Fibroblast of skin of abdomen (primary cell): ENCODE measurements around the gene IBA57.
"Not testable (repeated sequence)": the region's sequence is repeated elsewhere in the genome, so short reads cannot be mapped to it uniquely, and the experiment has no call there.

ENCODE experiments used
- DNase-seq: peaks from one replicate; pipeline ENCODE4 v3.0.0-alpha.2; 2013

The IBA57 gene

GRCh38 chr1:228213917-228214808 lies 48.6 kb downstream of the IBA57 start:
- DNase-seq: no peak

GRCh38 chr1:228214921-228215662 lies 49.5 kb downstream of the IBA57 start:
- DNase-seq: no peak

- DNase-seq: no peak
These were observed 50.1 kb downstream of the IBA57 start for GRCh38 chr1:228215663-228216116.

- DNase-seq: no peak
These were observed 51.0 kb downstream of the IBA57 start for GRCh38 chr1:228216371-228217320.

DNA sequence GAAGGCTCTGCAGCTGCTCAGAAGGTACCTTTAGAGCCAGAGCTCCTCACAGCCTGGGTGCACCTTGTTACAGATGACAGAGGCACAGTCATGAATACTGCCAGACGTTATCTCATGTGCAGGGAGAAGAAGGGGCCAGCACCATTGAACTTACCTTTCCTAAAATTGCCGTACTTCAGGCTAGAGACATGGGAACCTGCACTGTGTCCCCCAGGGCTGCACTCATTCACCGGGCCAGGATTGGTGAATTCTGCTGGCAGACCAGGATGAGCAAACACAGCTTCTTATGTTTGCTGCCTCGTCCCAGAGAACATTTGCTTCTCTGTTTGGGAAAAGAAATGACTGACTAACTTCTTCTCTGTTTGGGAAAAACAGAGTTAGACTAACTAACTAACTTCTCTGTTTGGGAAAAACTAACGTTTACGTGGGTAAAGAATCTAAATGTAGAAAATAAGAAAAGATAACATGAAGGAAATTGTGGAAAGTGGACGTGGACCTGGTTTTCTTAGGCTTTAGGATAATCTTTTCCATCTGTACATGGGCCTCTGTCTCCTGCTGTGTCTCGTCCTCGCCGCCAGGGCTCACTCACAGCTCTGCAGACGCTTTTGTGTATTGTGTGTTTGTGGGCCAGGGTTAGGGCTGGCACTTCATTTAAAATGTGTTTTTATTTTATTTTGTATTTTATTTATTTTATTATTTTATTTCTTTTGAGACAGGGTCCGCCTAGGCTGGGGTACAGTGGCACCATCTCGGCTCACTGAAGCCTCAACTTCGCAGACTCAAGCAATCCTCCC lies 52.1 kb downstream of the IBA57 start:
- peak; percentile 17 for DNase-seq

DNA sequence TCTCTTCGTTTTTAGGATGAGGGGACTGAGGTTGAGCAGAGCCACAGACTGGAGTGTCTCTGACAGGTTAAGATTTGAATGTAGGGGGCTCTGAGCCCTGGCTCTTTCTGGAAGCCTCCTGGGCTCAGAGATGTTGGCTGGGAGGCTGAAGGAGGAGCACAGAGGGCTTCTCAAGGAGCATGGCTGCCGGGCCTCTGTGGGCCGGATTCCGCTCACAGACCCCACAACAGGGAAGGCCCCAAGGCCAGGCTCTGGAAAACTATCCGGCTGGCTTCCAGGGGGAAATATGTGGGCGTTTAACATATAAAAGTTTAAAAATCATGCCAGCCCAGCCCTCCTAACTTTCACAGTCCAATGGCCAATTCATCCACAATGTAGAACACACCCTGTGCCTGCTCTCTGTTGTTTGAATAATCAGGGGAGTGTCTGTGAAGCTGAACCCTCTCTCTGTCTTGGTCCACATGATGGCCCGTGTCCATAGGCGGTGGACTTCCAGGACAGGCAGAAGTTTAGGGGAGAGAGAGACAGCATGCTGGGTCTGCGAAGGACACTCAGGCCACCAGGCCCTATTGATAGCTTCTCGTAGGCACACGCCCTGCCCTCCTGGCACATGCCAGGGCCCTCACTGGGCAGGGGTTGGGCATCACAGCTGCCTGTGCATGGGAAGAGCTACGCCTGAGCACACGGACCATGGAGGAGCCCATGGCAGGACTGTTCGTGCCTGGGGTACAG lies 53.1 kb downstream of the IBA57 start:
- DNase-seq: no peak

- DNase-seq: no peak
These were observed 53.8 kb downstream of the IBA57 start for GRCh38 chr1:228219245-228219961.

DNA sequence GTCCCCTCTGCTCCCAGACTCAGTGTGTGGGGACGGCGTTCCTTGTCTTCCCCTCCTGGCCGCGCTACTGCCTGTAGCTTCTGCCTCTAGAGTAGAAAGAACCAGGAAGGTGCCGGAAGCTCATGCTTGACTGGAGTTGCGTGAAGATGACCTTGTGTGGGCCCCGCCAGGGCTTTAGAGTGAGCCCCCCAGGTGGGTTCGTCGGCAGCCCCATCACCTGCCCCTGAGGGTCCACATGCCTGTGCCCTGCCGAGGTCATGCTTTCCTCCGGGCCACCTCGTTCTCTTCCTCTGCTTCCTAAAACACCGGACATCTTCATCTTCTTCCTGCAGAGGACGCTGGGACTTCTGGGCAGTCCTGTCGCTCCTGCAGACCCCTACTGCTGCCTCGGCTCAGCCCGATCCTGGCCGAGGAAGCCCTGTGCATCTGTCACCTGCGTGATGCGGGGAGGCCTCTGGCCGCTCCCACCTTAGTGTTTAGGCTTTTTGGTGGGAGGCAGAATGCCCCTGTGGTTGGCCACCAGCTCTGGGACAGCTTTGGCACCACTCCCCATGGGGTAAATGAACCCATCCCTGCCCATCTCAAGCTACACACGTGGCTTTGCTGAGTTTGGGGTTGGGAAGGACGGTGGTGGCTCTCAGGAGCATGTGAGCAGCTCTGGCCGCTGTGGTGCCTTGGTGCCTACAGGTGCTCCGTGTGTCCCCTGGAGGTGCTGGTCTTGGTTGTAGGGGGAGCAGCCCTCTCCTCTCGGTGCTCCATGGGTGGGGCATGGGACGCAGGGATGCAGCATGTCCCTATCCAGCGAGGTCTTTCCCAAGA lies 54.6 kb downstream of the IBA57 start:
- no peak for DNase-seq

DNA sequence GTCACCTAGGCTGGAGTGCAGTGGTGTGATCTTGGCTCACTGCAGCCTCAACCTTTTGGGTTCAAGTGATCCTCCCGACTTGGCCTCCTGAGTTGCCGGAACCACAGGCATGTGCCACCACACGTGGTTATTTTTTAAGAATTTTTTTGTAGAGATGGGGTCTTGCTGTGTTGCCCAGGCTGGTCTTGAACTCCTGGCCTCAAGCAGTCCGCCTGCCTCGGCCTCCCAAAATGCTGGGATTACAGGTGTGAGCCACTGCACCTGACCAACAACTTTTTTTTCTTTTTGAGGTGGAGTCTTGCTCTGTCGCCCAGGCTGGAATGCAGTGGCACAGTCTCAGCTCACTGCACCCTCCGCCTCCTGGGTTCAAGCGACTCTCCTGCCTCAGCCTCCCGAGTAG lies 55.5 kb downstream of the IBA57 start:
- not testable (repeated sequence) for DNase-seq

- no peak for DNase-seq
These were observed 56.9 kb downstream of the IBA57 start for GRCh38 chr1:228222548-228222947.

DNA sequence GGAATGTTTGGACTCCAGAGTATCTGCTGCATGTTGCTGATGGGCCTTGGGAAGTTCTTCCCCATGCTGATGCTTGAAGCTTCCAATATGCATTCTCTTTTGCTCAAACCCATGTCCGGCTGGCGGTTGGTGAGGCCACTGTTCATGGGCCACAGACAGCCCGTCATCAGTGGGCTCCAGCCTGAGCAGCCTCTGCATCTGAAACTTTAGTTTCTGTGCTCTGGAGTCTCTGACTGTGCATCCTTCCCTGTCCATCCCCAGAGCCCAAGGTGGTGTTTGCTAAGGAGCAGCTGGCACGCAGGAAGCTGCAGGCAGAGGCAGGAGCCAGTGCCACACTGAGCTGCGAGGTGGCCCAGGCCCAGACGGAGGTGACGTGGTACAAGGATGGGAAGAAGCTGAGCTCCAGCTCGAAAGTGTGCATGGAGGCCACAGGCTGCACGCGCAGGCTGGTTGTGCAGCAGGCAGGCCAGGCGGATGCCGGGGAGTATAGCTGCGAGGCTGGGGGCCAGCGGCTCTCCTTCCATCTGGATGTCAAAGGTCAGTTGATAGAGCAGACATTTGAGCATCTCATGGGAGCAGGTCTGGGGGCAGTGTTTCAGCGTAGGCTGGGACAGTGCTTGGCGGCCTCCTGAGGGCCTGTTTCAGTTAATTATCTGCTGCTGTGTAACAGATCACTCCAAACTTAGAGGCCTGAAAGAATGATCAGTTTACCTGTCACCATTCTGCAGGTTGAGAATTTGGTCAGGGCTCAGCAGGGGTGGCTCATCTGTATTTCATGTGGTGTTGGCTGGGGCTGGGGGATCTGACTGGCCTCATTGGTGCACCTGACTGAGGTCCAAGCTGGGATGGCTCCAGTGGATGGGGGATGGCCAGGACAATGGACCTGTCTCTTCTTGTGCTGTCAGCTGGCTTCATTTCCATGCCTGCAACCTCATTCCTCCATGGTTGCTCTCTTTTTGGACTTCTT lies 58.9 kb downstream of the IBA57 start:
- no peak for DNase-seq

GRCh38 chr1:228225165-228225710 lies 59.6 kb downstream of the IBA57 start:
- DNase-seq: no peak

DNA sequence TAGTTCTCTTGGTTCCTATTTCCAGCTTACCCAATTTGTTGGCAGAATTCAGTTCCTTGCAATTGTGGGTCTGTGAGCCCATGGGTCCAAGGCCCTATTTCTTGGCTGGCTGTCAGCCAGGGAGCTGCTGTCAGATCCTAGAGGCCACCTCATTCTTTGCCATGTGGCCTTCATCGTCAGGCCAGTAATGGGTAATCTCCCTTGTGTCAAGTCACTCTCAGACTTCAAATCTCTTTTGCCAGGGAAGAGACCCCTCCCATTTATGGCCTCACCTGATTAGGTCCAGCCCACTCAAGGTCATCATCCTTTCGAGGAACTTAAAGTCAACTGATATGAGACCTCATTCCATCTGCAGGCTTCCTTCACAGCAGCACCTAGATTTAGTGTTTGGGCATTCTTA lies 60.1 kb downstream of the IBA57 start:
- no peak for DNase-seq

GRCh38 chr1:228226141-228226874 lies 60.7 kb downstream of the IBA57 start:
- no peak for DNase-seq

GRCh38 chr1:228226956-228227791 lies 61.6 kb downstream of the IBA57 start:
- DNase-seq: peak; percentile 26

GRCh38 chr1:228228147-228228546 lies 62.5 kb downstream of the IBA57 start:
- DNase-seq: not testable (repeated sequence)
